Skin of body (tissue), 2 donors: ENCODE measurements around the gene CHSY1. TPM values are rescaled to one million over a fixed set of nuclear protein-coding genes. Genes with fewer than 3 reads are reported as not detected.

ENCODE experiments used
- DNase-seq: peaks from one replicate; lab custom pipeline; 2025; lab: John Stamatoyannopoulos, UW
- total RNA-seq: library from RNA; depleted of rRNA; stranded (reverse); fragments of >200 nt; gene quantifications from one replicate; pipeline ENCODE4 v1.2.3, GENCODE V29; 2014

Gene CHSY1
- total RNA-seq, 1 donor from 2014 or later, result 36.9 TPM

DNA sequence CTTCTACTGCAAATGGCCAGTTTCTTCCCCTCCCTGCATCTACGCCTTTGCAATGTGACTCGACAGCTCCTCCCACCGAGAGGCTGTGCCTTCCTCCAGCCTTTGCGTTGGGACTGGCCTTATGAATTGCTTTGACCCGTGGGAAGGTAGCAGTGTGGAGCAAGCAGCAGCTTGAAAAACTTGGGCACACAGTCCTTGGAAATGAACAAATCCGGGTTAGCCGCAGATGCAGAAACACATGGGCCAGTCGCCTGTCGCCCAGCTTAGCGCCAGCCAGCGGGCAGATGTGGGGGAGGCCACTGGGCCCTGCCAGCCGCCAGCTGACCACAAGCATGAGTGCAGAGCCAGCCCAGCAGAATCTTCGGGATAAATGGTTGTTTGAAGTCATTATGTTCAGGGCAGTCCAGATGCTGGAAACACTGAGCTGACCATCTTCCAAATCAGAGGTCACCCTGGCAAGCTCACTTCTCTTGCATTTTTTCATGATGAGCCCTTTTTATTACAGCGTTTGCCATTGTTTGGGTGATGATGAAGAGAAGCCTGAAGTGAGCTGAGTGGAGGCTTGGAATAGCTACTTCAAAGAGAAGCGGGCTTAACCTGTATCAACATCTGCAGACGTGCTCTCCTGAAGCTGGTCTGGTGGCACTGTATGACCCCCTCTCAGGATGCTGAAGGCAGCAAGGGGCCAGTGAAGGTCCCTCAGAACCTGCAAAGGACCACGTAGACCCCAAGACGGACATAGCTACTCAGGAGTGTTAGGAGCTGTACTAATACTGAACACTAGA is 15.7 kb upstream of the CHSY1 start:
- no peak for DNase-seq

DNA sequence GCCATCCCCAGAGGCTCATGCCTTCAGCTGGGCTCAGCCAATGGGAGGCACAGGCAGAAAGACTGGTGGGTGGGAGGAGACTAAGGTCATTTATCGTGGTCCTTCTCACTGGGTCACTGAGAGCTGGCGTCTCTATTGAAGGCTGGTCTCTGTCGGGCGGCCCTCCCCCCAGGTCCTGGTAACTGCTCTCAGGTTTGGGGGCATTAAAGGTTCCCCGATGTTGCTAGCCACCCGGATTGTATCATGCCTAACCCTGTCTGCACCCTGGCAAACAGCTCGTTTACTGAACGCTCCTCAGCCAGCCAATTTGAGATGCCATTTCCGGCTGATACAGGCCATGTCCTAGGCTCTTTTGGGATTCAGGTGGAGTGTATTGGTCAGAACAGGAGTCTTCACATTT is 14.9 kb upstream of the CHSY1 start:
- no peak for DNase-seq

DNA sequence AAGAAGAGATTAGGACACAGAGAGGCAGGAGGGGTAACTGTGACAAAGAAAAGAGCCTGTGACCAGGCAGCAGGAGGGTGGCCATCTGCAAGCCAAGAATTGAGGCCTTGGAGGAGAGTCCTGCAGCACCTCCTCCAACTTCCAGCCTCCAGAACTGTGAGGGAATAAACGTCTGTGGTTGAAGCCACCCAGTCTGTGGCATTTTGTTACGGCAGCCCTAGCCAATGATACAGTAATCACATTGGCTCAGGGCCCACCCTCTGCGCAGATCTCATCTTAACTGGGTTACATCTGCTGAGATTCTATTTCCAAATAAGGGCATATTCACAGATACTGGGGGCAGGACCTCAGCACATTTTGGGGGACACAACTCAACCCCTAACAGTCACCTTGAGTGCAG is 14.2 kb upstream of the CHSY1 start:
- DNase-seq, result no peak

DNA sequence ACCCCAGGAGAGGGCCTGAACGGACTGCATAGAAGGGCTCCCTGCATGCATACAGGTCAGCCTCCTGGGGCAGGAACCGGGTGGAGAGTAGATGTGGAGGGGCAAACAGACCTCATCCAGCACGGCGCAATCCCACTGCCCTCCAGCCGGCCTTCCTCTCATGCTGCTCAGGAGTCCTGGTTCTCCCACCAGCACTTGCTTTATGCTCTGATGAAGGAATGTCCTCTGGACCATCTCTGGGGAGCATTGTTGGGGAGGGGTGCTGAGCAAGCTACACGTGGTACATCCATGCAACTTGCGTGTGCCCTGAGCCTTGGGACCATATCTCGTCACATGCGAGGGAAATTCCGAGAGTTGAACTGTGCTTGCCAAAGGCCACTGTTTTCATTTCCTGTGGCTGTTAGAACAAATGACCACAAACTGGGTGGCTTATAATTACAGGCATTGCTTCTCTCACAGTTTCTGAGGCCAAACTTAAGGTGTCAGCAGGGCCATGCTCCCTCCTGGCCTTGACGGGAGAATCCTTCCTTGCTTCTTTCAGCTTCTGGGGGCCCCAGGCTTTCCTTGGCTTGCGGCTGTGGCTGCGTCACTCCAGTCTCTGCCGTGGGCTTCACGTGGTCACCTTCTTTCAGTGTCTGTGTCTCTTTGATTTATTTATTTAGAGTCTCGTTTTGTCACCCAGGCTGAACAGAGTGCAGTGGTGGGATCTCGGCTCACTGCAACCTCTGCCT is 13.2 kb upstream of the CHSY1 start:
- no peak for DNase-seq

DNA sequence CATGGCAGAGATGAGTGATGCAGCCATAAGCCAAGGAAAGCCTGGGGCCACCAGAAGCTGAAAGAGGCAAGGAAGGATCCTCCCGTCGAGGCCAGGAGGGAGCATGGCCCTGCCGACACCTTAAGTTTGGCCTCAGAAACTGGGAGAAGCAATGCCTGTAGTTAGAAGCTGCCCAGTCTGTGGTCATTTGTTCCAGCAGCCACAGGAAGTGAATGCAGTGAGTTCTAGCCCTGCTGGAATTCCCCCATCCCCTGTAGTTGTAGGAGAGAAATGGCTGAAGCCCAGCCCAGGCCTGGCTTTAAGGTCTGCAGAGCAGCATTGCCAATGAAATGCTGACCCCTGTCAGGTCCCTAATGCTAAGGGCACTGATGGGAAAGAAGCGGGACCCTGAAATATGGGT is 12.2 kb upstream of the CHSY1 start:
- DNase-seq, result no peak

DNA sequence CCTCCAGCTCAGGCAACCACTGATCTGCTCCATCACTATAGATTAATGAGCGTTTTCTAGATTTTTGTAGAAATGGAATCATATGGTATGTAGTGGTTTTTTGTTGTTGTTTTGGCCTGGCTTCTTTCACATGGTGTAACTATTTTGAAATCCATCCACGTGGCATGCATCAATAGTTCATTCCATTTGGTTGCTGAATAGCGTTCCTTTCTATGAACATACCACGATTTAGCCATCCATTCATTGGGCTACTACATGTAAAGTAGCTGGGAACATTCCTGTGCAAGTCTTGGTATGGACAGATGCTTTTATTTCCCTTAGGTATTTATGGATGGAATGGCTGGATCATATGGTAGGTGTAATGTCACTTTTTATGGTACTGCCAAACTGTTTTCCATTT is 10.7 kb upstream of the CHSY1 start:
- no peak for DNase-seq

DNA sequence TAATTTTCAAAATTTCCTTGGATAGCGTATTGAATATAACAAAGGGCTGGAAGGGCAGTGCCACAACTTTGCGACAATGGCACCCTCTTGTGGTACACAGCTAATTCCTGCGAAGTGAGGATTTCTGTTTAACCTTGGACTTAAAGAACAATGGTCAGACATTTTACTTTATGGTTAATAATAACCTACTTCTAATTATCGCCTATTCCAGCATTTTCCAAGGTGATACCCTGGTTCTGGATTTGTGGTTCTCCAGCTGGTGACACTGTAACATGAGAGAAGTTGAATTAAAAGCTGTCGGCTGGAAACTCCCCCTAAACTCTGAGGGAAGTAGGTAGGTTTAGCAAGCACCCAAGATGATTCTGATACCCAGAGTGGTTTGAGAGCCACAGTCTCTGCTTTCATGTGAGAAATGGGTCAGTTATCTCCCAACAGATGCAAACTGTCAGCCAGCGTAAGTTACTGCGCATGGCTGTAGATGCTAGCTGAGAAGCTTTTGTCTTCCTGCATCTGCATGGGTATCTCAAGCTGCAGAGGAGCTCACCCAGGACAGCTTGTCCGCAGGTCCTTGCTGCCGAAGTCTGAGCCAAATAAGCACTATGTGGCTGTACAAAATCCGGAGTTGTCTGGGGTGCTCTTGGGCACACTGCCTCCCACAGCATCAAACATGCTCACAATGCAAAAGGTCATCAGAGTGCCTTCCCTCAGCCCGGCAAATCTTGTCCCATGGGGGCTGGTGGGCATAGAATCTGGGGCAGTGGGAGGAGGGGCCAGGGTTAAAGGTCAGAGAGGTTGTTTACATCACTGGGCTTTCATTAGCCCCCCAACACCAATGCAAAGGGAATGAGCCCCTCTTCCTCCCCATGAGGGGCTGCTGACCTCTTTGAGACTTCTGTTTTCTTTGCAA is 6.6 kb upstream of the CHSY1 start:
- DNase-seq, result peak; percentile 83

DNA sequence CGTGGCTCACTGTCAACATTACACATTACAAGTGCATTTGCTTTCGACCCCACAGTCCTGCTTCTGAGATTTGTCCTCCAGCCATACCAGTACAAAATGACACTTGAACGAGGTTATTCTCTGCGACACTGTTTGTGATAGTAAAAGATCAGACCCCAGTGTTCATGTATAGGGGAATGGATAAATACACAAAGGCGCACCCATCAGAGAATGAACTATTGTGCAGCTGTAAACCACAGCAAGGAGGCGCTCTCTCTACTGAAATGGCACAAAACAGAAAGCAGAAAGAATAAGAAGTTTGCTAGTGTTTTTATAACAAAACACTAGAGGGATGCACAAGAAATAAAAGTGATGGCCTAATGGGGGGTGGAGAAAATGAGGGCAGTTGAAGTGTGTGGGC is 4.9 kb upstream of the CHSY1 start:
- no peak for DNase-seq

DNA sequence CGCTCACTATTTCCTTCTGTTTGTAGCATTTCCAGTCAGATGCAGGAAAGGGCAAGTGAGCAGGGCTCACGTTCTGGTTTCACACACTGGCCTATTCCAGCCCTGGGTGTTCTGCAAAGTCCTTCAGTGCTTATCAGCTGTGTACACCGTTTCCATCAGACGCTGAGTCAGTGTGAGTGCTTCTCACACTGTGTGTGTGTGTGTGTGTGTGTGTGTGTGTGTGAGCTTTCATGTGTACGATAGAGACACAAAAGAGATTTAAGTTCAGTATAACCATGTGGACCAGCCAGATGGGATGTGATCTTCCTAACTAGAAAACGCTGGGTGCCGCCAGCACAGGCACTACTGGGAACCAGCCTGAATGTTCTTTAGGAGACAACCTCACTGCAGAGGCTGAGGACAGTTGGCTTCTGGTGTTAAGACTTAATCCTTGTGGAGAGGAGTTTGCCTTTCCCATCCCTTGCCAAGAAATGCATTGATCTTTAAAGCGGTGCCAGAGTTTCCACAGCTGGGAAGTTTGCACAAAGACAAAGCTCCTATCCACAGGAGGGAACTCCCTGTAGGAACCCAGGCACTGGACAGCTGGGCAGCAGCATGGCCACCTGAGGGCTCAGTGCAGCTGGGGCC is 3.9 kb upstream of the CHSY1 start:
- peak; percentile 36 for DNase-seq

DNA sequence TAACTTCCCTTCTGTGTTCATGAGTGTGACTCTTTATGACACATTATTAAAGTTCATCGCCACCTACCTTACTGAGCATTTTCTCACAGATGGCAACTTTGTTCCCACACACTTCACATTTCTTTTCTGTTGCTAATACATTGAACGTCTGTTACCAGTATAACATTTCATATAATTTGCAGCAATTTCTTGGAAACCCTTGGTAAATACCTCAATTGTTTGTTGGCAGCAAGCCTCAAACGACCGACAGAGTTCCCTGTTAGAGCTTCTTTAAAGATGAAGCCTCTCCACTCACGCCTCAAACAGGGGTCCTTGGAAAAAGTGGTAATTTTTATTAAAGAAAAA is 3.2 kb upstream of the CHSY1 start:
- no peak for DNase-seq

DNA sequence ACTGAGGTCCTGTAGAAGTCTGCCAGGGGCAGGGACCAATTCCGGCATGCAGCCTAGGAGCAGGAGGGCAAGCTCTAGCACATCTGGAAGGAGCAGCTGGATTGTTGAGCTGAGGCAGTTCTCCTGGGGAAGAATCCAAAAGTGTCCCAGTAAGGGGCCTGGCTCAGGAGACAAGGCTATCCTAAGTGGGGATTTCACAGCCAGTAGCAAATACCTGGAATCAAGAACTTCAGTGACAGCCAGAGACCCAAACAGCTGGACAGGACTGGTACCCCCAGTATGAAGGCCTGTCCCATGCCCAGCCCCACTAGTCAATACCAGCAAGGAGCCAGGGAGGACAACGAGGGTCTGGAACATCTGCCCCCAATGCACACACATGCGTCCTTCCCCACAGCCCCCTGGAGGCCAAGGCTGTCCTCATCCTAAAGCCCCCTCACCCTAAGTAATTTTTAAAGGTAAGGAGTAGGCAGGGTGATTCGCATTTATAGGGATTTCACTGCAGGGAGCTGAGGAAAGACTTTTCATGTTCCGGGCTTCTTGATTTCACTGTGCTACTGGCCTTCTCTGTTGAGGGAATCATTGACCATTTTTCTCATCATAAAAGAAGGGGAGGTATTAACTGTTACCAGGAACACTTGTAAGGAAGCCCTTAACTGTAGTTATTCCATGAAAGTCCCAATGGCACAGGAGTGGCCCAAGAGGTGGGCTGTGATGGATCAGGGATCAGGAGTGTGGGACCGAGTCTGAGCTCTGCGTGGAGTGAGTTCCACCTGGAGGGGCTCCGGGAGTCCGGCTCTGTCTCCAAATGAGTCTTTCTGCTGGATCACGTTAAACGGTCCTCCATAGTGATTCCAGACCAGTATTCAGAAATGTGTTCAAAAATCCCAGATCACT is 2.6 kb upstream of the CHSY1 start:
- DNase-seq, result no peak

DNA sequence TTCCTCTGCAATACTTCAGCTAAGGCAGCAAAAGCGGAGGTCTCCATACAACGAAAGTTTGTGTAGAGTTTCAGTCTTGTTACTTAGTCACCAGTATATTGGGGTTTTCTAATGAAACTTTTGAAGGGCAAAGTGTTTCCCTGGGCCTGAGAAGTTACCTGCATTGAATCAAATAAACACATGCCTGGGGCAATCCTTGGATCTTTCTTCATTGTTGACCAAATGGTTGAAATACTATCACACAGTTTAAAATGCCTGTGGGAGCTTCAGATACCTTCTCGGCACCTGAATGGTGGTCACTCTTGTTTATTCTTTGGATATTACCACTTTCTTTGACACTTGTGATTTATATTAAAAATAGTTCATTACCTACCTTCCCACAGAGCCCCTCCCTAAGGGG is 988 bp upstream of the CHSY1 start:
- DNase-seq, result no peak

DNA sequence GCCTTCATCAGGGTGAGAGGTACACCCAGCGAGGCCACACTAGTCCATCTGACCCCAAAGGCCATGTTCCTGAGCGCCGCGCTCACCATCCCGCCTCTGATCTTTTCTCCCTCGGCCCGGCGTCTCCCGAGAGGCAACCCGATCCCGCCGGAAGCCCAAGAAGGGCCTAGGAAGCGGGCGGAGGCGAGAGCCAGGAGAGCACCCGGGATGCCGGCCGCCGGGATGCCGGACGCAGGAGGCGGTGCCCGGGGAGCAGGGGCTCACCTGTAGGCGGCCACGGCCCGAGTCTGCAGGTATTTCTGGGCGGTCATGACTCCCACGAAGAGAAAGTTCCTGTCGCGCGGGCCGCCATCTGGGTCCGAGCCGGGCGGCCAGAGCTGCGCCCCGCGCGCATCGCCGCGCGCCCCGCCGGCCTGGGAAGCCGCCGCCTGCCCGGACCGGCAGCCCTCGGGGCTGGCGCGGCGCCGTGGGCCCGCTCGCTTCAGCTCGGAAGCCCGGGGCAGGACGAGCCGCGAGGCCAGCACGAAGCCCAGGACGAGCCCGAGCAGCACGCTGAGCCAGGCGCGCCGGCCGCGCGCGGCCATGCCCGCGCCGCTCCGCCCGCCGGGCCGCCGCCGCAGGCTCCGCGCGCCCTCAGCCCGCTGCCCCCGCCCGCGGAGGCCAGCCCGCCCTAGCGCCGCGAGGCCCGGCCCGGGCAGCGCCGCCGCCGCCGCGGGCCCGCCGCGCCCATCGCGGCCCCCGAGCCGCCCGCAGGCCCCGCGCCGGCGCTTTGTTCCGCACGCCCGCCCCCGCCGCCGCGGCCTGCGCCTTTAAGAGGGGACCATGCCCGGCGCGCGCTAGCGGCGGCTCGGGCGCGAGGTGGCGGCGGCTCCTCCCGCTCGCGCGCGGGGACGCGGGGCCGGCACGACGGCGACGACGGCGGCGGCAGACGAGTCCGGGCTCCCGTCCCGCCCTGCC is 697 bp downstream of the CHSY1 start:
- no peak for DNase-seq

DNA sequence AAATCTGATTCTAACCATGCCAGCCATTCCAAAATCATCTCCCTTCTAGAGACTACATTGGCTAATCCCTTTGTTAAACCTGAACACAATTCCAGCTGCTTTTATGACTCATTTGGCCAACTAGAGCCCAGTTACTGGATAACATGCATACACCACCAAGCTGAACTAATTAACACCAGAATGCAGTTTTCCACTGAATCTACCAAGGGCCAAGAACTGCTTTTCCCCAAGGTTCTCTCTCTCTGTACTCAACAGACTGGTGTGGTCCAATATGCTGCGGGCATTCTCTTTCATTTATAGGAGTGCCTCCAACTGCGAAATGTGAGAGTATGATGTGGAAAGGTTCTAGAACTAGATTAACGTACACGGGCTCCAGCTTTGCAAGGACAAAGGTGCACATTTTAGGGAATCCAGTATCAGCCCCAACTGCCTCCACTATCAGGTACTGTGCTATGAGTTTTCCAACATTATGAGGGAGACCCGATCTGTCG is 1.5 kb downstream of the CHSY1 start:
- peak; percentile 54 for DNase-seq

DNA sequence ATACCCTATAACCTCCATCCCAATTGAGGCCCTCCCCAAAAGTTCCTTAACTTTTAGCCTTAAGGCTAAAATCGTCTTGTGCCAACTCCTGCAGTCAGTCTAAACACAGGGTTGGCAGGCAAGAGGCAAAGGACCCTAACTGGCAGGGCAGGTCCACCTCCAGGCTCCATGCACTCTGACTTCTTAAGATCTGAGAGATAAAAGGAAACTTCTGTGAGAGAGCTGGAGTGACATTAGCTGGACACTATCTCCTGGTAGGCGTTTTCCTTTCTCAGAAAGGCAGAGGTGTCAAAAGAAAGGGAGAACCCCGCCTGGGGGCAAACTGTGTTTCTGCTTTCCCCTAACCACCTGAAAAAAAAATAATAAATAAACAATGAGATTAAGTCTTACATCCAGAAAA is 3.6 kb downstream of the CHSY1 start:
- DNase-seq, result no peak

DNA sequence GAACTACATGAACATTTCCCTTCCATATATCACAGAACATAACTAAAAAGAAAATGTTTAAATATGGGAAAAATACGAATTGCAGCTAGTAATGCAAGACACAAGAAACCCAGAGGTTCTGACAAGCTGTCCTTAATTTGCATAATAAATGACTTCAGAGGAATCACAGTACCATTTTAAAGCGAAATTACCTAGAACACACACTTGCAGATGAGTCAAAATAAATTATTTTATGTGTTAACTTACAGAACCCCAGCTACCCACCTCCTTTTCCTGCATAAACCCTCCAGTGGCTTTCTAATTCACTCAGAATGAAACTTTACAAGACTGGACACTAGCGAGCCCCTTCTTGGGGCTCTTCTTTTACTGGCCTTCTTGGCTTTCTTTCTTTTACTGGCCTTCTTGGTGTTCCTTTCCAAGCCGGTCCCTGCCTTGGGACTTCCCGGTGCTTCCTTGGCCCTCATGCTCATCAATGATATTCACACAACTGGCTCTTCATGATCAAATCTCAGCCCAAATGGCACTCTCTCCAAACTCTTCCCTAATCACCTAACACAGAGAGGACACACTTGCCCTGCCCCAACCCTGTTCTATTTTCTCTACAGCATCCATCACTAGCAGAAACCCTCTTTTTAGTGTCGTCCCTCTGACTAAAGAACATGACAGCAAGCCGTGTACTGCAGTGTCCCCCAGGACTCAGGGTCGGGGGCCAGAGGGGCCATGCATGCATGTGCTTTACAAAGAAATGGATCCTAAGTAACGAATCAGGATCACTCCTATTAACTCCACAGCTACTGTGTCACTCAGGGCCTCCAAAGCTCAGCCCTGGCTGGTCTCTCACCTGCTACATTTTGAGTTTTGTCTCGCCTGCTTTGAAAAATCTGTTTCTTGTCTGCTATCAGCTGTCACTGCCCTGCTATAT is 4.8 kb downstream of the CHSY1 start:
- no peak for DNase-seq

DNA sequence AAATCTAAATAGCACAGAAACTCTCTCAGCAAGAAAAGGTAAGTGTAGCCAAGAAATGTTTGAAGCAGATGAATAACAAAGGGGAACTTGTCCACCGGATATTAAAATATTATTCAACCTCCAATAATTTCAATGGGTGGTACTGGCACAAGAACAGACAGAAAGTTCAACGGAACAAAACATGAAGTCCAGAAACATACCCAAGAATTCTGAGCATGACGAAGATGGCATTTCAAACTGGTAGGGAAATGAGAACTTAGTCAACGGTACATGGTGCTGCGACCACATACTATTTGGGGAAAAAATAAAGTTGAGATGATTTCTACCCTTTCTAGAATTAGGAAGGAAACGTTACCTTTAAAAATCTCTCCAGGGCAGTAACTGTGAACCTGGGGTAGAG is 5.5 kb downstream of the CHSY1 start:
- no peak for DNase-seq
